HG02642 (cell line): ENCODE measurements around the gene GNG7.
"Not testable (repeated sequence)": the region's sequence is repeated elsewhere in the genome, so short reads cannot be mapped to it uniquely, and the experiment has no call there.

ENCODE experiments used
- ATAC-seq: cut with Tn5 transposase; IDR thresholded peaks from one replicate; pipeline ENCODE4 v1.9.1; 2021; ENCODE audit warnings: mild to moderate bottlenecking; ENCODE audit not compliant: unreplicated experiment, poor library complexity

Gene GNG7

DNA sequence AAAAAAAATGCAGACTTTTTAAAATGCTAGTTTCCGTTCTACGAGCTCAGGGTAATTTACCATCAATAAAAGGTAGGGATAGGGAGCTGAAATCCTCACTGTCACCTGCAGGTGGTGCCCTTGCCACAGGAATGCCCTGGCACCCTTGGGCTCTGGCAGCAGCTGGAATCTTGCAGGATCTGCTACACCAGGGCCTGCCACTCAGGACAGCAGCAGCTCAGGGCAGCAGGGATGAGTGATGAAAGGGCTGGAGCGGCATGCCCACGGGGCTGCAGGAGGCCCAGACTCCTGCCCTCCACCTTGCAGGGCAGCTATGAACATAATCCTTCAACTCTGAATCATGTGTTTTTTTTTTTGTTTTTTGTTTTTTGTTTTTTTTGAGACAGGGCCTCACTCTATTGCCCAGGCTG, 54.0 kb downstream of the GNG7 start:
- ATAC-seq = no peak

GRCh38 chr19:2648099-2648498, 54.4 kb downstream of the GNG7 start:
- no peak for ATAC-seq

DNA sequence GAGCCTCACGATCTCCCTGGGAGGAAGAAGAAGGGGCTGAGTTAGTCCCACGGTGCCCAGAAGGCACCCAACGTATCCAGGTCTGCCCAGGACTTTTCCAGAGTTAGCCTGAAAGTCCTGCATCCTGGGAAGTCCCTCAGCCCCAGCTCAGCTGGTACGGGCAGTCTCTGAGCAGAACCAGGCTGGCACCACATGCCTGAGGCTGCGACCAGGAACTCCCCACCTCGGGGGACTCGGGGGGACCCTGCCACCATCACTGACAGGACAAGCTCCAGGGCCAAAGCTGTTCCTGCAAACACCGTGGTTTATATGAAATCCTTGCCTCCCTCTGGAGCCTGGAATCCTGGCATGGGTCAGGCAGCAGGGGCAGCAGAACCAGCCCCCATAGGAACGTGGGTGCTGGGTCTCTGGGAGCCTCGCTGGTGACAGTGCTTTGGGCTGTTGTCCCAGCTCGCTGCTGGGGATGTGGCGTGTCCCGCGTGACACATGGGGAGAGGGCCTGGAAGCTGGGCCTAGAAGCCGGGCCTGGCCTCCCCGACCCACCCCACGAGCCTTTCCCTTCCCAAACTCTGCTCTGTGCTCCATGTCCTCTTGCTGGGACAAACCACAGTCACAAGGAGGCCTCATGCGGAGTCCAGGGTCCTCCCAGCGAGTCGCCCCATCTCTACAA, 55.5 kb downstream of the GNG7 start:
- ATAC-seq = no peak

- ATAC-seq = no peak
These were observed 56.7 kb downstream of the GNG7 start for GRCh38 chr19:2645826-2646225.

- ATAC-seq = not testable (repeated sequence)
These were observed 59.3 kb downstream of the GNG7 start for GRCh38 chr19:2643123-2643737.

GRCh38 chr19:2641332-2641698, 61.2 kb downstream of the GNG7 start:
- no peak for ATAC-seq

DNA sequence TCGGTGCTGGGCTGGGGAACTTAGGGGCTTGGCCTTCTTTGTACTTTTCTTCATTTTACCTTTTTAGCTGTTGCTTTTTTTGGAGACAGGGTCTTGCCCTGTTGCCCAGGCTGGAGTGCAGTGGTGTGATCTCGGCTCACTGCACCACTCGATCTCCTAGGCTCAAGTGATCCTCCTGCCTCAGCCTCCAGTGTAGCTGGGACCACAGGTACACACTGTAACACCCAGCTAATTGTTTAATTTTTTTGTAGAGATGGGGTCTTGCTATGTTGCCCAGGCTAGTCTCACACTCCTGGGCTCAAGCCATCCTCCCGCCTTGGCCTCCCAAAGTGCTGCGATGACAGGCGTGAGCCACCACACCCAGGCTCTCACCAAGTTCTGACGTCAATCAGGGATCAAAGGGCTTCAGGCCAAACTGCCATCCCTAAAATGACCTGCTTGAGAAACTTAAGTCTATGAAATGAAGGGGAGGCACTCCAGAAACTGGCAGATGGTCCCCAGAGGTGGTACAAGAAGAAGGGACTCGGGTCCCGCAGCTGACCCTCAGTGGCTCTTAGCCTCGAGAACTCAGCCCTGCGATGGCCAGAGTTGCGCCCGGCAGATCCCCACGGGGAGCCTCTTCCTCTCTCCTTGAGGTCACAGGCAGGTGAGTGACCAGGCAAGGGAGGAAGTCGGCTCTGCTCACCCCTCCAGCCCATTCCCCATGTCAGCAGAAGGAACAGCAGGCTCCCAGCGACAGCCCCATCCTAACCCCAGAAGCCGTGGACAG, 61.7 kb downstream of the GNG7 start:
- ATAC-seq = no peak

- ATAC-seq = no peak
These were observed 62.5 kb downstream of the GNG7 start for GRCh38 chr19:2639999-2640398.

- ATAC-seq = no peak
These were observed 64.0 kb downstream of the GNG7 start for GRCh38 chr19:2638417-2638940.

DNA sequence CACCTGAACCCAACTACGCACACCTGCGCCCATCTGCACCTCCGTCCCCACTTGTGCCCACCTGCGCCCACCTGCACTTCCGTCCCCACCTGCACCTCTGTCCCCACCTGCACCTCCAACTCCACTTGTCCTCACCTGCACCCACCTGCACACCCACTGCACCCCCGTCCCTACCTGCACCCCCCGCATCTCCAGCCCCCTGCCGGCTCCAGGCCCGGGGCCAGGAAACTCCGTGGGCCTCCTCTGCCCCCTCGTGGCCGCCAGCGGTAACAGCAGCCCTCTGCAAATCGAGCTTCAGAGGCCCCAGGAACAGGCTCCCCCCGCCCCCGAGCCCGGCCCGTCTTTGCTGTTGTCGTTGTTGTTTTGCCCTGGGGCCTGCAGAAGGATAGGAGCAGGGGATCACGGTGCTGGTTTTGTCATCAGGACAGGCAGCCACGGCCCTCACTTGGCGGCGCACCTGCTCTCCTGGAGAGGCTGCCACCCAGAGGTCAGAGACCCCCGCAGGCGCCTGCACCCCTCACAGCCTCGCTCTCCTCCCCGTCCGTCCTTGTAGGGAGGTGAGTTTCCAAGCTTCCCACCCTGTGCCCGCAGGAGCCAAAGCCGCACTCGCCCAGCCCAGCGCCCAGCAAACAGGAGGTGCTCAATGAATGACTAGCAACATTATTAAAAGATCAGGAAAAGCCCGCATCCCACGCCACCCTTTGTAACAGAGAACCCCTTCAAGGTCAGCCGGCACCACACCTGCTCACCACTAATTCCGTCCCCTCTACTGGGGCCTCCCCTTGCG, 65.4 kb downstream of the GNG7 start:
- no peak for ATAC-seq

- ATAC-seq = no peak
These were observed 66.2 kb downstream of the GNG7 start for GRCh38 chr19:2636141-2636896.

DNA sequence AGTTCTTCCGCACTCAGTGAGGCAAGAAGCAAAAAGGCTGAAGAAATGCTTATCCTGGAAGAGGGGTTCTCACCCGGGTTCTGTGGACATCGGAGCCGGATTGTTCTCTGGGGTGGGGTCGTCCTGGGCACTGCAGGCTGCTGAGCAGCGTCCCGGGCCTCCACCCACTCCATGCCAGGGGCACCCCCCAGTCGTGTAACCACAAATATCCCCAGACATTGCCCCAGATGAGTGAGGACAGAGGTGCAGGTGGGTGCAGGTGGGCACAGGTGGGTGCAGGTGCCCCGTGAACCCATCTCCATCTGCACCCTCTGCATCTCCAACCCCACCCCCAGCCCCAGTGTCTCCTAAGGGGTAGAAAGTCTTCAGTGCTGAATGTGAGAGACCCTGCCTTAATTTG, 67.5 kb downstream of the GNG7 start:
- ATAC-seq = no peak

DNA sequence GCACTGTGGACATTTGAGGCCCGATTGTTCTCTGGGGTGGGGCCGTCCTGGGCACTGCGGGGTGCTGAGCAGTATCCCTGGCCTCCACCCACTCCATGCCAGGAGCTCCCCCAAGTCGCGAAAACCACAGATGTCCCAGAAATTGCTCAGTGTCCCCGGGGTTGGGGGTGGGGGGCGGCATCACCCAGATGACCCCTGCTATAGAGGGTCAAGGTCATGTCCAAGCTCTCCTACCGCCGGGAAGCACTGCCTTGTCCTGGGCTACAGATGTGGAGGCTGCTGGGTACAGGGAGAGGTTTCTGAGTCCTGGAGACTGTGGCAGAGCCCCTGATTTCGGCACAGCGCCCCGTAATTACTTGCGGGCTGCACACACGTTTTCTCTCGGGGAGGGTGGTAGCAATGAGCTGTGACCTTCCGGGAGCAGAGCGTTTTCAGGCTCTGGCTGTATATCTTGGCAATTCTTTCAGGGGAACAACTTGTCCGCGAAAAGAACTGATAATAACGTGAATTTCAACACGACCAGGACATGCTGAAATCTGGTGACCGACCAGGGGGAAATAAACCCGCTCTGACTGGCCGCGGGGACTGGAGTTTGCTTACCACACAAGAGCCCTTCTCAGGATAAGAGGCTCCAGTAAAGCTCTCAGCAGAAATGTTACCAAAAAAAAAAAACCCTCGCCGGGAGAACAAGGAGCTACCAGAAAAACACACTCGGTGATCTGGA, 68.1 kb downstream of the GNG7 start:
- no peak for ATAC-seq

- no peak for ATAC-seq
These were observed 68.8 kb downstream of the GNG7 start for GRCh38 chr19:2633693-2634075.

DNA sequence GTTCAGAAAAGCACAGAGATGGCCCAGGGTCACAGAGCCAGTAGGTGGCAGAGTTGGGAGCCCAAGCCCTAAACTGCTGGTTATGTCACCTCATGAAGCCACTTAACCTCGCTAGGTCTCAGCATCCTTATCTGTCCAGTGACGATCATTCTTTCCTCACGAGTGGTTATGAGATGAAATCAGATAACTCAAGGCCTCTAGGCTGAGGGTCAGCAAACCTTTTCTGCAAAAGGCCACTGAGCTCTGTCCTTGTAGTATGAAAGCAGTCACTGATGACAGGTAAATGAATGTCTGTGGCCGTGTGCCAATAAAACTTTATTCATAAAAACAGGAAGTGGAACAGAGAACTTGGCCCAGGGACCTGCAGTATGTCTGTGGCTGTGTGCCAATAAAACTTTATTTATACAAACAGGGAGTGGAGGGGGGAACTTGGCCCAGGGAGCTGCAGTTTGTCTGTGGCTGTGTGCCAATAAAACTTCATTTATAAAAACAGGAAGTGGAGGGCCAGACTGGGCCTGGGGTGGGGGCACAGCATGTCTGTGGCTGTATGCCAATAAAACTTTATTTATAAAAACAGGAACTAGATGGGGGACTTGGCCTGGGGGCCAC, 71.2 kb downstream of the GNG7 start:
- ATAC-seq = no peak

DNA sequence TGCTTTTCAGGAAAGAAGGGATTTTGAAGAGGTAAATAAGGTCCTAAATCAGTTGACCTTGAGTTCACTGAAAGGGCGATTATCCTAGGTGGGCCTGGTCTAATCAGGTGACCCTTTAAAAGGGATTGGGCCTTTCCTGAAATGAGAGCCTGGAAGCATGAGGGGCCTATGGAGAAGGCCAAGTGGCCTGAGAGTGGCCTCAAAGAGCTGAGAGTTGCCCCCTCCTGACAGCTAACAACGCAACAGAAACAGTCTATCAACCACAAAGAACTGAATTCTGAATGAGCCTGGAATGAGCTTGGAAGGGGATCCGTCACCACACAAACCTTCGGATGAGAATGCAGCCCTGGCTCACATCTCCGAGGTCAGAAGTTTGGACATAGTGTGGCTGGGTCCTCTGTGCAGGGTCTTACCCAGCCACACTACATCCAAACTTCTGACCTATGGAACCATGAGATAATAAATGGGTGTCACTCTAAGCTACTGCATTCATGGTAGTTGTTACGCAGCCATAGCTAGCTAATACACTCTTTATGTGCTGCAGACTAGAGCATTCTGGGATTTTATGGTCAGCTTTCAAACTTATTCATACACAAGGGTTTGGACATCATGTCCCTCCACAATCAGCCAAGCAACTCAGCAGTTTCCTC, 72.0 kb downstream of the GNG7 start:
- no peak for ATAC-seq

GRCh38 chr19:2629491-2630351, 72.8 kb downstream of the GNG7 start:
- ATAC-seq = no peak
